VCaP (cell line): ENCODE results near the gene OPA1.

ENCODE experiments used
- H3K27ac ChIP-seq: fragments of 450-650 bp; 2 replicates; pipeline ENCODE4 v1.5.1; 2017
- TF ChIP-seq, protein P1 (sequence below): fragments of 450-650 bp; conservative IDR thresholded peaks from 2 replicates; pipeline ENCODE4 v1.5.1; 2017; ENCODE audit warnings: mild to moderate bottlenecking, moderate library complexity

Gene OPA1

DNA sequence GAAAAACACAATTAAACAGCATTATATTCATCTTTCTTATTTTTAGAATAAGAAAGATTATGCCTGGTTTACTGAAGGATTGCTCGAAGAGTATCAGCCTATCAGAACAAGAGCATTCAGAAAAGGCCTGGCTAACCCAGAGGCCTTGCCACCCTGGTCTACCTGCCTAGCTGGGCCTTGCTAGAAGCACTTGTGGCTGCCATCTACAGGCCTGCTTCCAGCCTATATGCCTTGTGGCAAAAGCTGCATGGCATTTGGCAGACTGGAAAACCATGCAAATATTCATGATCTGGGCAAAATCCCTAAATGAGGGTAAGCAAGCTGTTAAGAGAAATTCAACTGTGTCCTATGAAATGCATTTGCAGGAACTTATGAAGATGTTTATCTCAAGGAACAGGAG, 29.0 kb upstream of the OPA1 start:
- TF ChIP-seq, protein P1, sequence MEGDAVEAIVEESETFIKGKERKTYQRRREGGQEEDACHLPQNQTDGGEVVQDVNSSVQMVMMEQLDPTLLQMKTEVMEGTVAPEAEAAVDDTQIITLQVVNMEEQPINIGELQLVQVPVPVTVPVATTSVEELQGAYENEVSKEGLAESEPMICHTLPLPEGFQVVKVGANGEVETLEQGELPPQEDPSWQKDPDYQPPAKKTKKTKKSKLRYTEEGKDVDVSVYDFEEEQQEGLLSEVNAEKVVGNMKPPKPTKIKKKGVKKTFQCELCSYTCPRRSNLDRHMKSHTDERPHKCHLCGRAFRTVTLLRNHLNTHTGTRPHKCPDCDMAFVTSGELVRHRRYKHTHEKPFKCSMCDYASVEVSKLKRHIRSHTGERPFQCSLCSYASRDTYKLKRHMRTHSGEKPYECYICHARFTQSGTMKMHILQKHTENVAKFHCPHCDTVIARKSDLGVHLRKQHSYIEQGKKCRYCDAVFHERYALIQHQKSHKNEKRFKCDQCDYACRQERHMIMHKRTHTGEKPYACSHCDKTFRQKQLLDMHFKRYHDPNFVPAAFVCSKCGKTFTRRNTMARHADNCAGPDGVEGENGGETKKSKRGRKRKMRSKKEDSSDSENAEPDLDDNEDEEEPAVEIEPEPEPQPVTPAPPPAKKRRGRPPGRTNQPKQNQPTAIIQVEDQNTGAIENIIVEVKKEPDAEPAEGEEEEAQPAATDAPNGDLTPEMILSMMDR: peak; percentile 72
- no peak overlapping the region for H3K27ac ChIP-seq

DNA sequence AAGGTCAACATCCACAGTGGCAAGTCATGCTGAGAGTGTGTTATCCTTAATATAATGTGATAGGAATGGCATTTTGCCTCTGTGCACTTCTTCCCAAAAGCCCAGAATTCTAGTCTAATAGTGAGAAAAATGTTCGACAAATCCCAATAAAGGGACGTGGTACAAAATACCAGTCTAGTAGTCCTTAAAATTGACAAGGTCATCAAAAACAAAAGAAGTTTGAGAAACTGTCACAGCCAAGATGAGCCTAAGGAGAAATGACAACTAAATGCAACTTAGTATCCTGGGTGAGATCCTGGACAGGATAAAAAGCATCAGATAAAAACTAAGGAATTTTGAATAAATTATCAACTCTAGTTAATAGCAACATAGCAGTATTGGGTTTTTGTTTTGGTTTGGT, 23.9 kb upstream of the OPA1 start:
- TF ChIP-seq, protein P1: no peak
- H3K27ac ChIP-seq: no peak overlapping the region

DNA sequence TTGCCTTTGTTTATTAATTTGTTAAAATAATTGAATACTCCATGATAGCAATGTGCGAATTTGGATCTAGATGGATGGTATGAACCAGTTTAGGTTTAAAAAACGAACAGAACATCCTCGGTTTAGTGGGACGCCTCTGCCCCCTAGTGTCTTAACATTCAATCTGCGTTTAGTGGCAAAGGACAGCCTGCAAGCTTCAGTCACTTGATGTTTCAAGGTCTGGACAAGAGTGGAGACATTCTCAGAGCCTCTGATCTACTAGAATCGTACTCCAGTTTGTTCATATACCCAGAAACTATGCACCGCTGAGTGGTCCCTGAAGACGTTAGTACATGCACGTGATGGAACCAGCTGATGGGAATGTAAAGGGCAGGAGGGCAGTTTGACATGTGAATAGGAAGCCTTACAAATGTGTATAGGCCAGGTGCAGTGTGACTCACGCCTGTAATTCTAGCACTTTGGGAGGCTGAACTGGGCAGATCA, 20.5 kb upstream of the OPA1 start:
- TF ChIP-seq, protein P1: peak; percentile 84
- no peak overlapping the region for H3K27ac ChIP-seq

DNA sequence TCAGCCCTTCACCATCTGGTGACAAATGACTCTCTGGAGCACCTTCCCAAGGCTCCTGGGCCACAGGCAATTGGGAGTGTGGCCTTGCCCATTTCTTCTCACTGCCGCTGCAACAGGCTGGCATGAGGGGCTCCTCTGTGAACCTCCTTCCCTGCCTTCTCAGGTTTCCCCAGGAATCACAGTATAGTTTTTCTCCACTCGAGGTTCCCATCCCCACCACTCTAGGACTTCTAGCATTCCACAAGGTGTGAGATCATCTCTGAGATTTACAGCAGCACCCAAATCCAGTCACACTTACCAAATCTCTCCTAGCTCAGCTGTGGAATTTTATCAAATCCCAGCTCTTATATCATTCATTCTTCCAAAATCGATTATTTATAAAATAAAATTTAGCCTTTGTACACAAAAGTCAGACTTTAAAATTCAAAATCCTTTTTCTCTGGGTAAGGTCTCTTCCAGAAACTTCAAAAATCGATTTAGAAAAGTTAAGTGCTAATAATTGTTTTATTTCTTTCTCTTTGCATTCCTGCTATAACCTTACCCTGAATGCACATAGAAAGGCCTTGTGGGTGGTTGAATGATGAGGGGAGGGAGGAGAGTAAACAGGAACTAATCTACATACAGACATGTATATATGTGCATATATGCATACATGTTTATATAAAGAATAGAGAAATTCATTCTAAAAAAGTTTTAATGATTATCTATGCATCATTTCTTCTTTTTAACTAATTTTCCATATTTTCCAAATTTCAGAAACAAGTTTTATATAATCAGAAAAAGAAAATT, 19.4 kb upstream of the OPA1 start:
- TF ChIP-seq, protein P1: no peak
- H3K27ac ChIP-seq: no peak overlapping the region

DNA sequence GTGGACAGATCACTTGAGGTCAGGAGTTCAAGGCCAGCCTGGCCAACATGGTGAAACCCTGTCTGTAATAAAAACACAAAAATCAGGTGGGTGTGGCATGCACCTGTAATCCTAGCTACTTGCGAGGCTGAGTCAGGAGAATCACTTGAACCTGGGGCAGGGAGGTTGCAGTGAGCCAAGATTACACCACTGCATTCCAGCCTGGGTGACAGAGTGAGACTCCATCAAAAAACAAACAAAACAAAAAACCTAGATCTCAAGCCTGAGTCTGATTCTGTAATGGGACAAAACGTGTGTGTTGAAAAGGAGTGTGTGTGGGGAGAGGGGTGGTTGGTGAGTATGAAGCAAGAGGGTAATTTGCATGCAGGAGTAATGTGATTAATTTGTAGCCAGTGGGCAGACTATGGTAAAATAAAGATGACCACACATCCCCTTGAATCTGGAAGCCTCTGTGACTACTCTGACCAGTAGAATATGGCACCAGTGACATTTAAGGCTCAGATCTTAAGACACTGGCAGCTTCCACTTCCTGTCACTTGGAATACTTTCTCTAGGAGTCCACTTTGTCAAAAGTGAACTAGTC, 18.4 kb upstream of the OPA1 start:
- no peak overlapping the region for H3K27ac ChIP-seq
- TF ChIP-seq, protein P1: no peak

DNA sequence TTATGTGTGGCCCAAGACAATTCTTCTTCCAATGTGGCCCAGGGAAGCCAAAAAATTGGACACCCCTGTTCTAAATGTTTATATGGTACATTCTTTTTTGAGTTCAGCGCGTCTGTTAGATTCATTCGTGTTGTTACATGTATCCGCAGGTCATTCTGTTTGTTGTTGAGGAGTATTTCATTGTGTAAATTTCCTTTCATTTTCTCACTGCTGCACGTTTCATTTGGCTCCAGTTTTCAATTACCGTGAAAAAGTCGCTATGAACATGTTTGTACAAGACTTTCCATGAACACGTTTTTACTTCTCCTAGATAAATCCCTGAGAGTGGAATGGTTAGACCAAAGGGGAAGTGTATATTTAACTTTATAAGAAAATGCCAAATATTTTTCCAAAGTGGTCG, 7.5 kb upstream of the OPA1 start:
- TF ChIP-seq, protein P1: no peak
- H3K27ac ChIP-seq: no peak overlapping the region

DNA sequence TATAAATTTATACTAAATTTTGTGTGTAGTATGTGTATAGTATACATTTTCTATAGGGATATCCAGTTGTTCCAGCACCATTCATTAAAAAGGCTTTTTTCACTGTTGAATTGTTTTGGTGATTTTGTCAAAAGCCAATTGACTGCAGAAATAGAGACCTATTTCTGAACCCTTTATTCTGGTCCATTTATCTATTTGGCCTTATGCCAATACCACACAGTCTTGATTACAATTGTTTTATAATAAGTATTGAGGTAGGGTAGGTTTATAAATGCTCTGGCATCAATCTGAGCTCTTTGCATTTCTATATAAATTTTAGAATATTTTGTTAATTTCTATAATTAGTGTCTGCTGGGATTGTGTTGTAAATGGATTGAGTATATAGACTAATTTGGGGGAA, 6.5 kb upstream of the OPA1 start:
- TF ChIP-seq, protein P1: no peak
- no peak overlapping the region for H3K27ac ChIP-seq
